Measurements from ENCODE around the gene TRPM3. TPM values are rescaled to one million over a fixed set of nuclear protein-coding genes. Genes with fewer than 3 reads are reported as not detected.

The TRPM3 gene
- total RNA-seq (2014; rRNA removed; shearing (Covaris generic)) = 0.10 TPM in 1 of 2 replicates, not detected in the other

- DNase-seq (ENCODE audit: low read depth) = no peak
These were observed at the start of gene TRPM3 for GRCh38 chr9:71121275-71122021. TSS of gene TRPM3 (minus strand) at chr9:71121621. CDS start at chr9:71121354, 267 bp downstream.

- no peak for DNase-seq (ENCODE audit: low read depth)
These were observed 47.0 kb upstream of the TRPM3 start for GRCh38 chr9:71168418-71168817.

GRCh38 chr9:71162126-71162525 is 40.7 kb upstream of the TRPM3 start:
- no peak for DNase-seq (ENCODE audit: low read depth)

- DNase-seq (ENCODE audit: low read depth) = no peak
These were observed 36.3 kb upstream of the TRPM3 start for GRCh38 chr9:71157731-71158130.

GRCh38 chr9:71147368-71147767 is 25.9 kb upstream of the TRPM3 start:
- DNase-seq (ENCODE audit: low read depth) = no peak

- DNase-seq (ENCODE audit: low read depth) = no peak
These were observed 25.1 kb upstream of the TRPM3 start for GRCh38 chr9:71146511-71146910.

GRCh38 chr9:71145179-71145578 is 23.8 kb upstream of the TRPM3 start:
- no peak for DNase-seq (ENCODE audit: low read depth)

- DNase-seq (ENCODE audit: low read depth) = no peak
These were observed 23.1 kb upstream of the TRPM3 start for GRCh38 chr9:71144495-71144894.

GRCh38 chr9:71136696-71137095 is 15.3 kb upstream of the TRPM3 start:
- DNase-seq (ENCODE audit: low read depth) = no peak

GRCh38 chr9:71131145-71131544 is 9.7 kb upstream of the TRPM3 start:
- DNase-seq (ENCODE audit: low read depth) = no peak

GRCh38 chr9:71130521-71130920 is 9.1 kb upstream of the TRPM3 start:
- DNase-seq (ENCODE audit: low read depth) = no peak

GRCh38 chr9:71128796-71129195 is 7.4 kb upstream of the TRPM3 start:
- no peak for DNase-seq (ENCODE audit: low read depth)

GRCh38 chr9:71127301-71127700 is 5.9 kb upstream of the TRPM3 start:
- no peak for DNase-seq (ENCODE audit: low read depth)

GRCh38 chr9:71122421-71122820 is 1.0 kb upstream of the TRPM3 start:
- DNase-seq (ENCODE audit: low read depth) = no peak

- DNase-seq (ENCODE audit: low read depth) = no peak
These were observed 528 bp upstream of the TRPM3 start for GRCh38 chr9:71122022-71122275.

GRCh38 chr9:71120501-71121247 is 747 bp downstream of the TRPM3 start:
- DNase-seq (ENCODE audit: low read depth) = no peak

- no peak for DNase-seq (ENCODE audit: low read depth)
These were observed 1.7 kb downstream of the TRPM3 start for GRCh38 chr9:71119746-71120145.

- no peak for DNase-seq (ENCODE audit: low read depth)
These were observed 3.1 kb downstream of the TRPM3 start for GRCh38 chr9:71118324-71118723.

- no peak for DNase-seq (ENCODE audit: low read depth)
These were observed 5.9 kb downstream of the TRPM3 start for GRCh38 chr9:71115448-71115975.

- DNase-seq (ENCODE audit: low read depth) = no peak
These were observed 8.6 kb downstream of the TRPM3 start for GRCh38 chr9:71112866-71113265.

GRCh38 chr9:71108937-71109336 is 12.5 kb downstream of the TRPM3 start:
- DNase-seq (ENCODE audit: low read depth) = no peak

GRCh38 chr9:71106992-71107391 is 14.4 kb downstream of the TRPM3 start:
- no peak for DNase-seq (ENCODE audit: low read depth)

- no peak for DNase-seq (ENCODE audit: low read depth)
These were observed 16.2 kb downstream of the TRPM3 start for GRCh38 chr9:71105192-71105591.

All from RPMI7951 (cell line).